SIG-M5 (cell line): ENCODE measurements around the gene KCNJ2.
A peak's percentile ranks its signal among the peaks of the same experiment; 100 is the strongest.

ENCODE experiments used
- DNase-seq: peaks from one replicate; lab custom pipeline; 2025; lab: John Stamatoyannopoulos, UW

KCNJ2 gene

DNA sequence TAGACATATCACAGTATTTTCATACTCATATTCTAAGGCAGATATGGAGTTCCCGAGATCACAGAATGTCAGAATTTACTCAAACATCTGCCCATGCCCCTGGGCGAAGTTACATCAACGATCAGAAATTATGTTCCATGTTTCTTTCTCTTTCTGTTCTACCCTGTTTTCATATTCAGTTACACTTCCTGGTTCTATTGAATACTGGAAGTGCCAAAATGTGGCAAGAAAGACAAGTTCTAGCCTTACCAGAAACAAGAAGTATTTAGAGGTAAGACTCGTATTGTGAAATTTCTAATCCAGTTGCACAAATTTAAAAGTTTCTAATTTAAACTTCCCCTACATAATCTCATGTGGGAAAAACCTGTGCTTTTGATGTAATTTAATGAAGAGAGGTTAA lies 36.1 kb downstream of the KCNJ2 start:
- DNase-seq = peak; percentile 57

DNA sequence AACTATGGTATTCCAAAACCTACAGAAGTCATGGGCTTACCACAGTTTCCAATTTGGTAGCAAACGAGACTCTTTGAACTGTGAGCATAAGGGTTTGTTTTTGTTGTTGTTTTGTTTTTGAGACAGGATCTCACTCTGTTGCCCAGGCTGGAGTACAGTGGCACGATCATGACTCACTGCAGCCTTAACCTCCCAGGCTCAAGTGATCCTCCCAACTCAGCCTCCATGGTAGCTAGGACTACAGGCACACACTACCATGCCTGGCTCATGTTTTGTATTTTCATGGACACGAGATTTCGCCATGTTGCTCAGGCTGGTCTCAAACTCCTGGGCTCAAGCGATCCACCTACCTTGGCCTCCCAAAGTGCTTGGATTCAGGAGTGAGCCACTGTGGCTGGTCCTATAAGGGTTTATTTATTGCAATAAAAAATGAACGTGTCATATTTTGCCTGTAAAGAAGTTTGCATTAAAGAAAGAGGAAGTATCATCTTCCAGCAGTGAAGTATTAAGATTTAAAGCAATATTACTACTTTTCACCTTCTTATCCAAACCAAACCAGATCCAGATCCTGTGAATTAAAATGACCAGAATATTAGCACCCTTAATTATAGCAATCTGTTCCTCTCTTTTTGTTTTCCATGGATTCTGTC lies 37.2 kb downstream of the KCNJ2 start:
- no peak for DNase-seq

DNA sequence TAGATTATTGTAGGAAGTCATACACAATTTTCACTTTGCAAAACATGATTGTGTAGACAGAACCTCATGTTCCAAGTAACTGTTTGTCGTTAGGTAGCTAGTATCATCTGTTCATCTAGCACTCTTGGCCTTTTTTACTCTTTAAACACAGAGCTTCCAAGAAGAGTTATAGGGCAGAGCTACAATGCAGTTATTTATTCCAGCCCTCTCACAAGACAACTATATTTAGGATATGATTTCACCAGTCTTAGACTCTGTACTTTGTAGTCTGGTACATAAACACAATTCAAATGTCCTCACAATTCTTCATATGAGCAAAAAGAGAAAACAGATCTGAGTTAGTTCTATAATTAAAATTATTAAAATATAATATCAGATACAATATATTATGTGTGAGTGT lies 37.9 kb downstream of the KCNJ2 start:
- no peak for DNase-seq

DNA sequence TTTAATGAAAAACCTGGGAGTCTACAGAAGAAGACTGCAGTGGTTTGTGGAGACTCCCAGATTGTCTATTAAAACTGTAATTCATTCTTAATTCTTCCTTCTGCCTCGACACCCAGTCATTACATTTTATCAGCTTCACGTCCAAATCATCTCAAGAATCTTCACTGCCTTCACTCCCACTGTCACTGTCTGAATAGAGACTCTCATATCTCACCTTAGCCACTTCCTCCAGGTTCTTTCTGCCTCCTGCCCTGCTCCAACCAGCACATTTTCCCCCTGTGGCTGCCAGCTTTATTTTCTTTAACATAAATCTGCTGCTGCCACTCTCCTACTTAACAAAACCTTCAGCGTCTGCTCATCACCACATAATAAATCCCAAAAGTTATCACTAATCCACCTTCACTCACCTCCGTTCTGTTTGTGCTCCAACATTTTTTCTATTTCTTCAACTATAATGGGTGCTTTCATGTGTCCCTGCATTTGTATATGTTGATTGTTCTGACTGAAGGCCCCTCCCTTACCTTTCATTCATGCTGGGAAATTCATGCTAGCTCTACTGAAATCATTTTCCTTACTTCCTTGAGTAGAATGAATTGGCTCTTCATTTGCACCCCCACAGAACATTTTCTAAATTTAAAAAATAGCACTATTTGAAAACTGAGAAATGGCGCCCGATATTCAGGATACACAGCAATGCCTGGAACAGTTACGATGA lies 38.9 kb downstream of the KCNJ2 start:
- no peak for DNase-seq

DNA sequence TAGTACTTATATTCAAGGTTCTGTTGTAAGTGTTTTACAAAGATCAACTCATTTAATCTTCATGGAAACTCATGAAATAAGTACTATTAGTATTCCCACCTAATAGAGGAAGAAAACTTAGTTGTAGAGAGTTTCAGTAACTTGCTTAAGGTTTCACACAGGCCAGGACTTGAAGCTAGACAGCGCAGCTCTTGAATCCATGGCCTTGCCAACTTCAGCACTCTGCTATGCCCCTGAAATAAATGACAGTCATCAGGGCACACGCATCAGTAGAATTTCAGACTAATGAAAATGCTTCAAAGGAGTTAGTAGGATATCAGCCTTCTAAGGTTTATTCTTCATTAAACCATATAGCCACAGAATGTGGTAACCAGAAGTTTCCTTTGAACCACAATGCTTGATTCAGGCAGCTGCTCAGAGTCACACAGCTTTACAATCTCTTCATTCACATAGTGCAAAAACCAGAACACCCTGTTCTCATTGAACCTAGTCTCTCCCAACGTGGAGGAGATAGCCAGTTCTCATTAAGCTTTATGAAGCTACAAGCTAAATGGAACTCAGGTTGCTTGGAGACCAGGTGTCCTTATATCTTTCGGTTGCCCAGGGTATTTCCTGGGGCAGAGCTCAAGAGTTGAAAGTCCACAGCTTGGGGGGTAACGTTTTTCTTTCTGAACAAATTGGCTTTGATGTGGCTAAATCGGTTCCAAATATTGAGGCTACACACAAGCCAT lies 39.7 kb downstream of the KCNJ2 start:
- DNase-seq = no peak

DNA sequence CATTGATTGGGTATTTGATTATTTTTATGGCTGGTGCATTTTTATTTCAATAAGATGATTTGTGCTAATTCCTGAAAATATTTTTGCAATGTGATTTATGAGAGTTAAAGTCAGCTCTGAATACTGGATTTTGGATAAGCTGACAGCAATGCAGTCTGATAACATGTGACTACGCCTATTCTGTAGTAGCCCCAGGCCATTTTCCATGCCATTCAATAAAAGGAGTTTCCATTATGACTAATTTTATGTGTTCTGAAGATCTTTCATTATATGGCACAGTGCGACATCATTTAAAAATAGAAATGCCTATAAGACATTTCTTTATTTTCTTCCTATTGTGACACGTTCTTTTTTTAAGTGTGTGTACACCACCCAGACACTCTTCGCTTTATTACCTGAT lies 46.3 kb downstream of the KCNJ2 start:
- no peak for DNase-seq

DNA sequence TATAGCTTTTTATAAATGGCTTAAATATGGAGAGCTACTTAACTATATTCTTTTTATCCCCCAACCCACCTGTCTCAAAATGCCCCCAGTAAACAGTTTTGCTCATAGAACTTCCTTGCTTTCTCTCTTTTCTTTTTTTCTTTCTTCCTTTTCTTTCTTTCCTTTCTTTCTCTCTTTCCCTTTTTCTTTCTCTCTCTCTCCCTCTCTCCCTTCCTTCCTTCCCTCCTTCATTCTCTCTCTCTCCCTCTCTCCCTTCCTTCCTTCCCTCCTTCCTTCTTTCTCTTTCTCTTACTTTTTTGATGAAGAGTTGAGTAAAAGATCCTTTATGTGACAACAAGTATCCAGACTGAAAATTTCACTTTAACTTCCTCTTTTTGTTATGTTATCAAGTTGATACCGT lies 48.2 kb downstream of the KCNJ2 start:
- DNase-seq = no peak

DNA sequence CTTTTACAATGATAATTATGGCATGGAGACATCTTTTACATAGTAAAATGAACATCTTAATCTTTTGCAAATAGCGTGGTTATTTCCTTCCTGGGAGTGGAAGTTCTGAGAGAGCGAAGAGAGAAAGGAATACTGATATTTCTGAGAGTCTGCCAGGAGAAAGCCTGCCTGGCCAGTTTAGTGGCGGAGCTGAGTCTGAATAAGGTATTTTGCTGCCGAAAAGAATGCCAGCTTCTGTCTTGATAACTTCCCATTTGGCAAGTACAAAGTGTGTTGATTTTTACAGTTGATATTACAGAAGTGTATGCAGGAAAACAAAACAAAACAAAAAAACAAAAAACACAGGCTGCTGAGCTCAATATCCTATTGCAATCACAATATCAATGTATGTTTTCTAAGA lies 55.9 kb downstream of the KCNJ2 start:
- DNase-seq = no peak
